GM19467 (cell line): ENCODE results near the gene TM9SF3.

Source experiments
- ATAC-seq: cut with Tn5 transposase; IDR thresholded peaks from one replicate; pipeline ENCODE4 v1.9.1; 2021; ENCODE audit warnings: mild to moderate bottlenecking, moderate library complexity; ENCODE audit not compliant: unreplicated experiment

Gene TM9SF3

GRCh38 chr10:96512524-96513304 lies 74.1 kb downstream of the TM9SF3 start:
- no peak for ATAC-seq

- no peak for ATAC-seq
Observed at GRCh38 chr10:96511044-96511945, 75.5 kb downstream of the TM9SF3 start.

- ATAC-seq = no peak
Observed at GRCh38 chr10:96509017-96509641, 77.7 kb downstream of the TM9SF3 start.

GRCh38 chr10:96507044-96507443 lies 79.8 kb downstream of the TM9SF3 start:
- no peak for ATAC-seq

GRCh38 chr10:96505150-96506136 lies 81.4 kb downstream of the TM9SF3 start:
- ATAC-seq = no peak

GRCh38 chr10:96502561-96503282 lies 84.1 kb downstream of the TM9SF3 start:
- no peak for ATAC-seq

- ATAC-seq = no peak
Observed at GRCh38 chr10:96501985-96502384, 84.8 kb downstream of the TM9SF3 start.

GRCh38 chr10:96500519-96500918 lies 86.3 kb downstream of the TM9SF3 start:
- ATAC-seq = no peak

GRCh38 chr10:96500050-96500449 lies 86.8 kb downstream of the TM9SF3 start:
- no peak for ATAC-seq

- ATAC-seq = no peak
Observed at GRCh38 chr10:96497391-96497790, 89.4 kb downstream of the TM9SF3 start.

GRCh38 chr10:96496281-96496925 lies 90.4 kb downstream of the TM9SF3 start:
- no peak for ATAC-seq

- no peak for ATAC-seq
Observed at GRCh38 chr10:96495544-96495943, 91.3 kb downstream of the TM9SF3 start.

GRCh38 chr10:96494694-96495093 lies 92.1 kb downstream of the TM9SF3 start:
- ATAC-seq = no peak

GRCh38 chr10:96493871-96494525 lies 92.8 kb downstream of the TM9SF3 start:
- no peak for ATAC-seq

GRCh38 chr10:96493254-96493653 lies 93.6 kb downstream of the TM9SF3 start:
- no peak for ATAC-seq

GRCh38 chr10:96491303-96491702 lies 95.5 kb downstream of the TM9SF3 start:
- no peak for ATAC-seq

- ATAC-seq = no peak
Observed at GRCh38 chr10:96488161-96488935, 98.5 kb downstream of the TM9SF3 start.
